HUES64 (cell line): Measurements from ENCODE around the gene ADGRE3.
"Not testable (repeated sequence)": the region's sequence is repeated elsewhere in the genome, so short reads cannot be mapped to it uniquely, and the experiment has no call there.

ENCODE experiments used
- H3K27ac ChIP-seq: 2 replicates; pipeline ENCODE4 v1.7.0; 2013; ENCODE audit warnings: low read depth, low read length, inconsistent platforms
- H3K27me3 ChIP-seq: 2 replicates; pipeline ENCODE4 v1.6.1; 2013; ENCODE audit warnings: mild to moderate bottlenecking, low read length; ENCODE audit not compliant: insufficient read depth
- H3K36me3 ChIP-seq: 2 replicates; pipeline ENCODE4 v1.6.1; 2013; ENCODE audit warnings: mild to moderate bottlenecking, low read length; ENCODE audit not compliant: insufficient read depth
- H3K4me1 ChIP-seq: 2 replicates; pipeline ENCODE4 v1.6.1; 2013; ENCODE audit warnings: mild to moderate bottlenecking, low read length, moderate library complexity; ENCODE audit not compliant: insufficient read depth
- H3K4me3 ChIP-seq: 2 replicates; pipeline ENCODE4 v1.5.1; 2013; ENCODE audit warnings: mild to moderate bottlenecking, low read length, moderate library complexity
- H3K9ac ChIP-seq: 2 replicates; pipeline ENCODE4 v1.6.1; 2013; ENCODE audit warnings: mild to moderate bottlenecking, low read depth, low read length
- H3K9me3 ChIP-seq: 2 replicates; pipeline ENCODE4 v1.6.1; 2013; ENCODE audit warnings: low read depth, low read length; ENCODE audit not compliant: insufficient read depth
- WGBS: fragments of 150-250, 120-280 bp; methylation state at CpG from one replicate; pipeline ENCODE4 v1.1.7; 2013; ENCODE audit warnings: missing lambda C conversion rate; 5-methylcytosine and 5-hydroxymethylcytosine counted together

ADGRE3 gene

GRCh38 chr19:14624491-14624890 is 50.2 kb downstream of the ADGRE3 start:
- H3K9ac ChIP-seq, H3K27me3 ChIP-seq, H3K36me3 ChIP-seq, H3K27ac ChIP-seq, H3K4me3 ChIP-seq, H3K4me1 ChIP-seq: not testable (repeated sequence)
- peaks cover 43% of the 10 kb centered on the region for H3K9me3 ChIP-seq
- 90% methylated on average over 6 of the region's 6 CpGs for WGBS

DNA sequence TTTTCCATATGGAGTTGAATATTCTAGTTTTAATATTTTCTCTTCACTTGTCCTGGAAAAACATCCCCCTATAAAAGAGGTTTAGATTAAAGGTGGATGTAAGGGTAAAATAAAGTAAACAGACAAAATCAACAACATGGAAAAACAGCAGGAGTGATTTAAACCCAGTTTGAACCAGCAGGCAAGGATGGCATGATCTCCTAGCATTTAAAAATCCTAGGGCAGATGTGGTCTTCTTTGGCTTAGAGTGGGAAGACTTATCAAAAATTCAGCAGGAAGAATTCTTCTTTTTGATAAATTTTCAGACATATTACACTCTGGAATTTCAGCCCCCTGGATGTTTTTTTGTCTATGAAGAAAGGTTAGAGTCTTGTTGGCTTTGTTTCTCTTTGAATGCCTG is 55.2 kb downstream of the ADGRE3 start:
- Histone ChIP-seq H3K4me3 (no peak overlapping the region), H3K36me3 (no peaks in the 10 kb centered on the region), H3K27me3 (no peaks in the 10 kb centered on the region), H3K9ac (no peak overlapping the region), H3K27ac (no peak overlapping the region), H3K9me3 (peaks cover 47% of the 10 kb centered on the region), H3K4me1 (no peaks in the 10 kb centered on the region)

DNA sequence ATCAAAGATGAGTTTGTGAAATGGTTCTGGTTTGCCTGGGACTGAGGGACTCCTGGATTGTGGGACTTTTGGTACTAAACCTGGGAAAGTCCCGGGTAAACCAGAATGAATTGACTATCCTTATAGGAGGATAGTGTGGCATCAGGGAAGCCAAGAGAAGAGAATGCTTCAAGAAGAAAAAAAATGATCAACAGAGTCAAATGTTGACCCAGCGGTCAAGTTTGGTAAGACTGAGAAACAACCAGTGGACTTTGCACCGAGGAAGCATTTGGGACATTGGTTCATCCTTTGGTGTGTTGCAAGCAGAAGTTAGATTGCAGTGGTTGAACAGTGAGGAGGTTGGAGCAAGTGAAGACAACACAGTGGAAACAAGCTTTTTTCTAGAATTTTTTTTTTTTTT is 58.2 kb downstream of the ADGRE3 start:
- 80% methylated on average over 3 of the region's 3 CpGs for WGBS
- no peak overlapping the region for H3K4me3 ChIP-seq
- H3K9me3 ChIP-seq = peaks cover 63% of the 10 kb centered on the region
- H3K9ac ChIP-seq = no peak overlapping the region
- H3K27ac ChIP-seq = no peak overlapping the region
- H3K4me1 ChIP-seq = no peaks in the 10 kb centered on the region
- H3K36me3 ChIP-seq = no peaks in the 10 kb centered on the region
- H3K27me3 ChIP-seq = no peaks in the 10 kb centered on the region

DNA sequence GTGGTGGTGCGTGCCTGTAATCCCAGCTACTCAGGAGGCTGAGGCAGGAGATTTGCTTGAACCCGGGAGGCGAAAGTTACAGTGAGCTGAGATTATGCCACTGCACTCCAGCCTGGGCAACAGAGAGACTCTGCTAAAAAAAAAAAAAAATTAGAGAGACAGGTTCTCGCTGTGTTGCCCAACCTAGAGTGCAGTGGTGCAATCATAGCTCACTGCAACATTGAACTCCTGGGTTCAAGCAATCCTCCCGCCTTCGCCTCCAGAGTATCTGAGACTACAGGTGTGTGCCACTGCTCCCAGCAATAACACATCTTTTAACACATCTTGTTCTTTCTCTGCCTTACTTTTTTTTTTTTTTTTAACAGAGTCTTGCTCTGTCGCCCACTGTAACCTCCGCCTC is 59.0 kb downstream of the ADGRE3 start:
- H3K9ac ChIP-seq = no peak overlapping the region
- H3K27ac ChIP-seq = no peak overlapping the region
- no peaks in the 10 kb centered on the region for H3K4me1 ChIP-seq
- H3K4me3 ChIP-seq = no peak overlapping the region
- 90% methylated on average over 8 of the region's 8 CpGs for WGBS
- H3K27me3 ChIP-seq = no peaks in the 10 kb centered on the region
- peaks cover 65% of the 10 kb centered on the region for H3K9me3 ChIP-seq
- no peaks in the 10 kb centered on the region for H3K36me3 ChIP-seq

DNA sequence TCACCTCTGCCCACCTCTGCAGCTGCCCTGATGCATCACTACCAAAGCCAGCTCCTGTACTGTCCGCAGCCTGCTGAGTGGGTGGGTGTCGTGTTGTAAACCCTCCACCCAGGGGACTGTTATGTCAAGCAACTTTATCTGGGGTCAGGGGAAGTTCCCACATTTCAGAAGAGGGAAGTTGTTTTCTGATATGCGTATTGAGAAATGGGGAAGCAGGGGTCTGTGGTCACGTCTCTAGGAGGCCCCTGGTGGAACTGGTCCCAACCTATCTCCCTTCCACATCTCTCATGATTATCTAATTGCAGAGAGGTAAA is 60.6 kb downstream of the ADGRE3 start:
- no peaks in the 10 kb centered on the region for H3K27me3 ChIP-seq

DNA sequence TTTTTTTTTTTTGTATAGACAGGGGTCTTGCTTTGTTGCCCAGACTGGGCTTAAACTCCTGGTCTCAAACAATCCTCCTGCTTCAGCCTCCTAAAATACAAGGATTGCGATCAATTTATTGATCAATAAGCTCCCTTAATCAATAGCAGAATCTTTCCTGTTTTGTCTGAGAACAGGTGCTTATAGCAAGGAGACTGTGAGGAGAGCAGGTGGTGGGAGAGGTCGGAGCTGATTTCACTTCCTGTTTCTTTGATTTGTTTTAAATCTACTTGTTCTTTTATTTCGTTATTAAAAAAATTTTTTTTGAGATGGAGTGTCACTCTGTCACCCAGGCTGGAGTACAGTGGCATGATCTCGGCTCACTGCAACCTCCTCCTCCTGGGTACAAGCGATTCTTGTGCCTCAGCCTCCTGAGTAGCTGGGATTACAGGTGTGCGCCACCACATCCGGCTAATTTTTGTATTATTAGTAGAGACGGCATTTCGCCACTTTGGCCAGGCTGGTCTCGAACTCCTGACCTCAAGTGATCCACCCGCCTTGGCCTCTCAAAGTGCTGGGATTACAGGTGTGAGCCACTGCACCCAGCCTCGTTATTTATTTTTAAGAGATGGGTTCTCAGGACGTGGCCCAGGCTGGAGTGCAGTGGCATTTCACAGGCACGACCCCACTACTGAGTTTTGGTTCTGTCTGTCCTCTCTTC is 61.1 kb downstream of the ADGRE3 start:
- not testable (repeated sequence) for H3K4me3 ChIP-seq, H3K27ac ChIP-seq, H3K36me3 ChIP-seq, H3K4me1 ChIP-seq, H3K27me3 ChIP-seq, H3K9ac ChIP-seq
- WGBS = 77% methylated on average over 14 of the region's 14 CpGs
- peaks cover 63% of the 10 kb centered on the region for H3K9me3 ChIP-seq

More for the DNA sequence above, 60.6 kb downstream of the ADGRE3 start:
- Histone ChIP-seq H3K27ac (no peak overlapping the region), H3K9me3 (peaks cover 64% of the 10 kb centered on the region), H3K9ac (no peak overlapping the region), H3K4me3 (no peak overlapping the region), H3K4me1 (no peaks in the 10 kb centered on the region), H3K36me3 (no peaks in the 10 kb centered on the region)
- WGBS = 100% methylated on average over 3 of the region's 4 CpGs

- no peak overlapping the region for H3K4me3 ChIP-seq
- peaks cover 63% of the 10 kb centered on the region for H3K9me3 ChIP-seq
- 87% methylated on average over 4 of the region's 4 CpGs for WGBS
- no peaks in the 10 kb centered on the region for H3K36me3 ChIP-seq
- H3K27me3 ChIP-seq = no peaks in the 10 kb centered on the region
- no peaks in the 10 kb centered on the region for H3K4me1 ChIP-seq
- no peak overlapping the region for H3K27ac ChIP-seq
- H3K9ac ChIP-seq = no peak overlapping the region
Measured at GRCh38 chr19:14612657-14613056, 62.0 kb downstream of the ADGRE3 start.

DNA sequence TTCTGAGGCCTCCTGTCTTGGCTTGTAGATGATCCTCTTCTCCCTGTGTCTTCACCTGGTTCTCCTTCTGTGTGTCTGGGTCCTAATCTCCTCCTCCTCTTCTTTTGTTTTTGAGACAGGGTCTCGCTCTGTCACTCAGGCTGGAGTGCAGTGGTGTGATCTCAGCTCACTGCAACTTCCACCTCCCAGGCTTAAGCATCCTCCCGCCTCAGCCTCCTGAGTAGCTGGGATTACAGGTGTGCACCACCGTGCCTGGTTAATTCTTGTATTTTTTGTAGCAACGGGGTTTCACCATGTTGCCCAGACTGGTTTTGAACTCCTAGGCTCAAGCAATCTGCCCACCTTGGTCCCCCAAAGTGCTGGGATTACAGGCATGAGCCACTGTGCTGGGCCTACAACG is 62.4 kb downstream of the ADGRE3 start:
- H3K9ac ChIP-seq, H3K4me3 ChIP-seq, H3K4me1 ChIP-seq, H3K36me3 ChIP-seq, H3K27me3 ChIP-seq, H3K27ac ChIP-seq: not testable (repeated sequence)
- 60% methylated on average over 5 of the region's 5 CpGs for WGBS
- peaks cover 61% of the 10 kb centered on the region for H3K9me3 ChIP-seq

DNA sequence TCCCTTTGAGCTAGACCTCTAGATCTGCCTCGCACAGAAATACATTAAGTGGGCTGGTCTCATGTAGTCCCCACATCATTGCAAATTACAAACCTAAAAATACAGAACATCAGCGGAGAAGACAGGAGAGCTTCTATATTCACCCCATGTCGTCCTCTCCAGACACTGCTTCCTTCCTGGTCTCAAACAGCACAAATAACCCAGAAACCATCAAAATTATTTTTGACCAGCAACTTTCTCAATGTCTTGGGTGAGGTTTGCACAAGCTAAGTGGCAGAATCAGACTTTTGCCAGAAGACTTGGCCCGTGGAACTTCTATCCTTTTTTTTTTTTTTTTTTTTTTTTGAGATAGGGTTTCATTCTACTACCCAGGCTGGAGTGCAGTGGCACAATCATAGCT is 63.6 kb downstream of the ADGRE3 start:
- Histone ChIP-seq H3K27ac (no peak overlapping the region), H3K9me3 (peaks cover 61% of the 10 kb centered on the region), H3K36me3 (no peaks in the 10 kb centered on the region), H3K4me3 (no peak overlapping the region), H3K27me3 (no peaks in the 10 kb centered on the region), H3K4me1 (no peaks in the 10 kb centered on the region), H3K9ac (no peak overlapping the region)
- WGBS = 61% methylated on average over 3 of the region's 4 CpGs

DNA sequence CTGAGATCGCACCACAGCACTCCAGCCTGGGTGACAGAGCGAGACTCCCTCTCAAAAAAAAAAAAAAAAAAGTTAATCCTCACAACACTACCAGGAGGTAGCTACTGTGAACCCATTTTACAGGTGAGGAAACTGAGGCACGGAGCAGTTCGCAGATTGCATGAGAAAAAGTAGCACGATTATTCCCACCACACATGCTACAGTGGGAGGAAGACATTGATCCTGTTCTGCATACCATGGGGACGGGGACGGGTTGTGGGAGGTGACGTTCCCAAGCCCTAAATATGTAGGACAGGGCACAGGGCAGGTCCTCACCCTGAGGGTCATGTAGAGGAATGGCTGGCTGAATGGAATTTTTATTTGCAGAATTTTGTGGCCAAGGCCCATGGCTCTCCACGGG is 68.0 kb downstream of the ADGRE3 start:
- Histone ChIP-seq H3K36me3 (no peaks in the 10 kb centered on the region), H3K9ac (no peak overlapping the region), H3K27ac (no peak overlapping the region), H3K9me3 (peaks cover 56% of the 10 kb centered on the region), H3K4me3 (no peak overlapping the region), H3K4me1 (no peaks in the 10 kb centered on the region), H3K27me3 (no peaks in the 10 kb centered on the region)
- WGBS = 72% methylated on average over 9 of the region's 9 CpGs

DNA sequence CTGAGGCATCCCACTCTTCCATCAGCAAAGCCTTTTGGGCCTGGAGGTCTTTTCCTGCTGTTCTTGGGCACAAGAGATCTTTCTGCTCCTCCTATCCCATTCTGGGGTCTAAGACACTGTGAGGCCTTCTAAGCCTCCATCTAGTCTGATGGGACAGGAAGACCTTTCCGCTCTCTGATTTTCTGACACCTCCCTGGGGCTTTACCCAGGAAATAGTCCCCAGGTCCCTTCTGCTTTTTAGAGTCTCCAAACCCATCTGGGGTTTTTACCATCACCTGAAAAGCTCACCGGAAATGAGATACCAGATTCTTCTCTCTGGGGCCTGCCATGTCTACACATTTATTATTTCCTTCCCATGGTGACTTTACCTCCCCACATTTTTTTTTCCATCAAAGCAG is 70.7 kb downstream of the ADGRE3 start:
- no peaks in the 10 kb centered on the region for H3K36me3 ChIP-seq
- no peak overlapping the region for H3K4me3 ChIP-seq
- H3K27me3 ChIP-seq = no peaks in the 10 kb centered on the region
- H3K27ac ChIP-seq = no peak overlapping the region
- peaks cover 54% of the 10 kb centered on the region for H3K9me3 ChIP-seq
- H3K9ac ChIP-seq = no peak overlapping the region
- H3K4me1 ChIP-seq = no peaks in the 10 kb centered on the region
- 90% methylated on average over 2 of the region's 2 CpGs for WGBS

GRCh38 chr19:14599548-14600147 is 75.0 kb downstream of the ADGRE3 start:
- no peak overlapping the region for H3K9ac ChIP-seq
- no peaks in the 10 kb centered on the region for H3K4me1 ChIP-seq
- peaks cover 66% of the 10 kb centered on the region for H3K9me3 ChIP-seq
- no peak overlapping the region for H3K27ac ChIP-seq
- H3K4me3 ChIP-seq = no peak overlapping the region
- no peaks in the 10 kb centered on the region for H3K36me3 ChIP-seq
- WGBS = 83% methylated on average over 8 of the region's 8 CpGs
- H3K27me3 ChIP-seq = no peaks in the 10 kb centered on the region
